ENCODE measurements around the gene RNF138. TPM values are rescaled to one million over a fixed set of nuclear protein-coding genes. Genes with fewer than 3 reads are reported as not detected.

RNF138 gene
- total and polyA plus RNA-seq, 10 of the 15 experiments (the other 5 are each of a cell fraction or from before 2014, with no cell fraction given) = 24.2 to 75.2 (median 40.1) TPM

GRCh38 chr18:32056613-32057358, 34.9 kb upstream of the RNF138 start:
- ChIA-PET CTCF (no interaction called here), RAD21 (ENCODE audit: unreplicated experiment) (no interaction called here), POLR2A (interaction anchor here (0.5 to 0.7 kb wide), 2 partner anchors 12 to 735 kb away, joined by 5 to 7 read pairs; no protein-coding TSS in a partner anchor), SMC1A (ENCODE audit: uncharacterized antibody, unreplicated experiment) (interaction anchor here (1.1 kb wide), 1 partner anchor 16 kb away, joined by 3 read pairs; no protein-coding TSS in a partner anchor)
- Histone ChIP-seq H3K4me1 (ENCODE audit: control insufficient read depth, insufficient read depth, low read length) (no peaks in the 10 kb centered on the region), H3K9me3 (replicated peaks; ENCODE audit: control insufficient read depth, insufficient read depth, low read length) (no peaks in the 10 kb centered on the region), H3K27me3 (replicated peaks in 1 of 2; ENCODE audit: control insufficient read depth in 2 of 2, insufficient read depth in 2 of 2, low read length in 1 of 2) (no peaks in the 10 kb centered on the region), H4K20me1 (ENCODE audit: control insufficient read depth, insufficient read depth) (no peaks in the 10 kb centered on the region), H3K27ac (ENCODE audit: control insufficient read depth, insufficient read depth) (no peak overlapping the region), H3K4me2 (ENCODE audit: control insufficient read depth, insufficient read depth) (no peak overlapping the region), H3K4me3 (no peak overlapping the region), H3K9ac (ENCODE audit: control insufficient read depth, insufficient read depth, low read length) (no peak overlapping the region), H3K36me3 (ENCODE audit: control insufficient read depth in 2 of 2, insufficient read depth in 2 of 2, low read length in 1 of 2) (no peaks in the 10 kb centered on the region), H3K79me2 (ENCODE audit: control insufficient read depth, insufficient read depth, low read length) (no peaks in the 10 kb centered on the region), H2AFZ (ENCODE audit: control insufficient read depth, low read depth, low read length) (no peak overlapping the region)
- 78% methylated on average over 2 of the region's 3 CpGs for WGBS (ENCODE audit: insufficient coverage, insufficient replicate concordance, low lambda C conversion rate, missing lambda C conversion rate)
- no TSS peak for BruUV-seq (replicated peaks)
- DNase-seq (ENCODE audit: low read depth, low spot score) (no peak), ATAC-seq (no peak), FAIRE-seq (no peak)
- intact Hi-C loops (cut with micrococcal nuclease; ENCODE audit: unreplicated experiment) (no loop called here), in situ Hi-C loops (cut with MboI) (no loop called here)
- TF ChIP-seq MYC (IDR thresholded peaks at IDR 0.05; ENCODE audit: insufficient read depth, insufficient read length, insufficient replicate concordance, low read length, severe bottlenecking) (no peak), BACH1 (IDR thresholded peaks at IDR 0.05; ENCODE audit: borderline replicate concordance) (no peak), E2F4 (IDR thresholded peaks at IDR 0.05; ENCODE audit: low read depth, low read length) (no peak), BCL3 (IDR thresholded peaks at IDR 0.05; ENCODE audit: borderline replicate concordance, insufficient read depth, low read depth, low read length, poor library complexity, severe bottlenecking) (no peak), IRF4 (IDR thresholded peaks at IDR 0.05; ENCODE audit: low read depth, low read length) (no peak), CUX1 (IDR thresholded peaks at IDR 0.05; ENCODE audit: insufficient replicate concordance, low read depth, low read length) (no peak), ZBTB4 (CRISPR knock-in tag; IDR thresholded peaks at IDR 0.05) (no peak), TARDBP (IDR thresholded peaks at IDR 0.05; ENCODE audit: borderline replicate concordance) (no peak), ZNF207 (IDR thresholded peaks at IDR 0.05; ENCODE audit: borderline replicate concordance) (no peak), HCFC1 (IDR thresholded peaks at IDR 0.05; ENCODE audit: low read length) (no peak), SMARCA5 (IDR thresholded peaks at IDR 0.05) (no peak)
